ENCODE measurements around the gene ATP5PD. TPM values are rescaled to one million over a fixed set of nuclear protein-coding genes. Genes with fewer than 3 reads are reported as not detected.

The ATP5PD gene
- total RNA-seq, 1 experiment from 2014 or later = 383 TPM

DNA sequence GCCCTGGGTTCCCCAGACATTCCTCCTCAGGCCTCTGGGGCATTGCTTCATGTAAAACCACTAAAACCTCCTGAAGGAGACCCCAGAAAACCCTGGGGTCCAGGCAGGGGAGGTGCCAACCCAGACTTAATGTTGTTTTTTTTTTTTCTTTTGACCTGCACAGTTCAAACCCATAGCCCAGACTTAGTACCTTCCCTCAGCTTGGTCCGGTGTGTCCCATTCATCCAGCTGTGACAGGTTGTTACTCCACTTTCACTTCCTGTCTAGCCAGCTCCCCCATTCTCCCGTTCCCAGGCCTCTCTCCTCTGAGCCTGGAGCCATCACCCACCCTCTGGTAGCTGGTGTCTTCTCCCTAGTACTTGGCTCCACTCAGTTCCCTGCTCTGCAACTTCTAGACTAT is 54.5 kb downstream of the ATP5PD start:
- Mint-ChIP-seq H3K9me3 (no peaks in the 10 kb centered on the region), H3K36me3 (0 out of 2 replicates have a peak, but pooled peaks cover 3% of the 10 kb centered on the region), H3K27me3 (ENCODE audit: low read depth) (no peaks in the 10 kb centered on the region), H3K4me3 (no peak overlapping the region), H3K27ac (0 out of 2 replicates have a peak overlapping the region, but pooled peaks have one; percentile 3), H3K4me1 (0 out of 2 replicates have a peak, but pooled peaks cover 8% of the 10 kb centered on the region)
- ChIA-PET POLR2A (interaction anchor here (0.8 kb wide), 1 partner anchor 11 kb away, joined by 3 read pairs; no protein-coding TSS in a partner anchor), CTCF (interaction anchor here (1.5 to 2.8 kb wide), 3 partner anchors 11 to 279 kb away, joined by 3 to 15 read pairs (median 4); partner anchors contain the start of gene MIF4GD)
- ATAC-seq (no peak), DNase-seq (ENCODE audit: low spot score) (no peak)
- TF ChIP-seq ZNF317 (CRISPR knock-in tag; IDR thresholded peaks at IDR 0.05; ENCODE audit: borderline replicate concordance, low read depth) (no peak), ZBTB21 (CRISPR knock-in tag; IDR thresholded peaks at IDR 0.05; ENCODE audit: borderline replicate concordance) (no peak), ETV6 (CRISPR knock-in tag; IDR thresholded peaks at IDR 0.05) (no peak), SP1 (CRISPR knock-in tag; conservative IDR thresholded peaks at IDR 0.05) (no peak), NFATC4 (CRISPR knock-in tag; IDR thresholded peaks at IDR 0.05) (no peak), SMAD3 (CRISPR knock-in tag; IDR thresholded peaks at IDR 0.05; ENCODE audit: borderline replicate concordance) (no peak), IRF2 (CRISPR knock-in tag; IDR thresholded peaks at IDR 0.05; ENCODE audit: borderline replicate concordance, low read depth) (no peak), OVOL2 (CRISPR knock-in tag; IDR thresholded peaks at IDR 0.05; ENCODE audit: borderline replicate concordance) (no peak), GTF2I (CRISPR knock-in tag; conservative IDR thresholded peaks at IDR 0.05) (no peak), ZNF423 (CRISPR knock-in tag; IDR thresholded peaks at IDR 0.05) (no peak), TEAD4 (CRISPR knock-in tag; IDR thresholded peaks at IDR 0.05) (no peak)
- TF ChIP-seq, protein P1, sequence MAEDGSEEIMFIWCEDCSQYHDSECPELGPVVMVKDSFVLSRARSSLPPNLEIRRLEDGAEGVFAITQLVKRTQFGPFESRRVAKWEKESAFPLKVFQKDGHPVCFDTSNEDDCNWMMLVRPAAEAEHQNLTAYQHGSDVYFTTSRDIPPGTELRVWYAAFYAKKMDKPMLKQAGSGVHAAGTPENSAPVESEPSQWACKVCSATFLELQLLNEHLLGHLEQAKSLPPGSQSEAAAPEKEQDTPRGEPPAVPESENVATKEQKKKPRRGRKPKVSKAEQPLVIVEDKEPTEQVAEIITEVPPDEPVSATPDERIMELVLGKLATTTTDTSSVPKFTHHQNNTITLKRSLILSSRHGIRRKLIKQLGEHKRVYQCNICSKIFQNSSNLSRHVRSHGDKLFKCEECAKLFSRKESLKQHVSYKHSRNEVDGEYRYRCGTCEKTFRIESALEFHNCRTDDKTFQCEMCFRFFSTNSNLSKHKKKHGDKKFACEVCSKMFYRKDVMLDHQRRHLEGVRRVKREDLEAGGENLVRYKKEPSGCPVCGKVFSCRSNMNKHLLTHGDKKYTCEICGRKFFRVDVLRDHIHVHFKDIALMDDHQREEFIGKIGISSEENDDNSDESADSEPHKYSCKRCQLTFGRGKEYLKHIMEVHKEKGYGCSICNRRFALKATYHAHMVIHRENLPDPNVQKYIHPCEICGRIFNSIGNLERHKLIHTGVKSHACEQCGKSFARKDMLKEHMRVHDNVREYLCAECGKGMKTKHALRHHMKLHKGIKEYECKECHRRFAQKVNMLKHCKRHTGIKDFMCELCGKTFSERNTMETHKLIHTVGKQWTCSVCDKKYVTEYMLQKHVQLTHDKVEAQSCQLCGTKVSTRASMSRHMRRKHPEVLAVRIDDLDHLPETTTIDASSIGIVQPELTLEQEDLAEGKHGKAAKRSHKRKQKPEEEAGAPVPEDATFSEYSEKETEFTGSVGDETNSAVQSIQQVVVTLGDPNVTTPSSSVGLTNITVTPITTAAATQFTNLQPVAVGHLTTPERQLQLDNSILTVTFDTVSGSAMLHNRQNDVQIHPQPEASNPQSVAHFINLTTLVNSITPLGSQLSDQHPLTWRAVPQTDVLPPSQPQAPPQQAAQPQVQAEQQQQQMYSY (CRISPR knock-in tag; IDR thresholded peaks at IDR 0.05) = no peak
- TF ChIP-seq, protein P2, sequence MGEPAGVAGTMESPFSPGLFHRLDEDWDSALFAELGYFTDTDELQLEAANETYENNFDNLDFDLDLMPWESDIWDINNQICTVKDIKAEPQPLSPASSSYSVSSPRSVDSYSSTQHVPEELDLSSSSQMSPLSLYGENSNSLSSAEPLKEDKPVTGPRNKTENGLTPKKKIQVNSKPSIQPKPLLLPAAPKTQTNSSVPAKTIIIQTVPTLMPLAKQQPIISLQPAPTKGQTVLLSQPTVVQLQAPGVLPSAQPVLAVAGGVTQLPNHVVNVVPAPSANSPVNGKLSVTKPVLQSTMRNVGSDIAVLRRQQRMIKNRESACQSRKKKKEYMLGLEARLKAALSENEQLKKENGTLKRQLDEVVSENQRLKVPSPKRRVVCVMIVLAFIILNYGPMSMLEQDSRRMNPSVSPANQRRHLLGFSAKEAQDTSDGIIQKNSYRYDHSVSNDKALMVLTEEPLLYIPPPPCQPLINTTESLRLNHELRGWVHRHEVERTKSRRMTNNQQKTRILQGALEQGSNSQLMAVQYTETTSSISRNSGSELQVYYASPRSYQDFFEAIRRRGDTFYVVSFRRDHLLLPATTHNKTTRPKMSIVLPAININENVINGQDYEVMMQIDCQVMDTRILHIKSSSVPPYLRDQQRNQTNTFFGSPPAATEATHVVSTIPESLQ (CRISPR knock-in tag; IDR thresholded peaks at IDR 0.05) = no peak
- TF ChIP-seq, protein P3, sequence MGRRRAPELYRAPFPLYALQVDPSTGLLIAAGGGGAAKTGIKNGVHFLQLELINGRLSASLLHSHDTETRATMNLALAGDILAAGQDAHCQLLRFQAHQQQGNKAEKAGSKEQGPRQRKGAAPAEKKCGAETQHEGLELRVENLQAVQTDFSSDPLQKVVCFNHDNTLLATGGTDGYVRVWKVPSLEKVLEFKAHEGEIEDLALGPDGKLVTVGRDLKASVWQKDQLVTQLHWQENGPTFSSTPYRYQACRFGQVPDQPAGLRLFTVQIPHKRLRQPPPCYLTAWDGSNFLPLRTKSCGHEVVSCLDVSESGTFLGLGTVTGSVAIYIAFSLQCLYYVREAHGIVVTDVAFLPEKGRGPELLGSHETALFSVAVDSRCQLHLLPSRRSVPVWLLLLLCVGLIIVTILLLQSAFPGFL (CRISPR knock-in tag; IDR thresholded peaks at IDR 0.05; ENCODE audit: borderline replicate concordance) = no peak
- TF ChIP-seq, protein P4, sequence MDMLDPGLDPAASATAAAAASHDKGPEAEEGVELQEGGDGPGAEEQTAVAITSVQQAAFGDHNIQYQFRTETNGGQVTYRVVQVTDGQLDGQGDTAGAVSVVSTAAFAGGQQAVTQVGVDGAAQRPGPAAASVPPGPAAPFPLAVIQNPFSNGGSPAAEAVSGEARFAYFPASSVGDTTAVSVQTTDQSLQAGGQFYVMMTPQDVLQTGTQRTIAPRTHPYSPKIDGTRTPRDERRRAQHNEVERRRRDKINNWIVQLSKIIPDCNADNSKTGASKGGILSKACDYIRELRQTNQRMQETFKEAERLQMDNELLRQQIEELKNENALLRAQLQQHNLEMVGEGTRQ (CRISPR knock-in tag; IDR thresholded peaks at IDR 0.05) = no peak

DNA sequence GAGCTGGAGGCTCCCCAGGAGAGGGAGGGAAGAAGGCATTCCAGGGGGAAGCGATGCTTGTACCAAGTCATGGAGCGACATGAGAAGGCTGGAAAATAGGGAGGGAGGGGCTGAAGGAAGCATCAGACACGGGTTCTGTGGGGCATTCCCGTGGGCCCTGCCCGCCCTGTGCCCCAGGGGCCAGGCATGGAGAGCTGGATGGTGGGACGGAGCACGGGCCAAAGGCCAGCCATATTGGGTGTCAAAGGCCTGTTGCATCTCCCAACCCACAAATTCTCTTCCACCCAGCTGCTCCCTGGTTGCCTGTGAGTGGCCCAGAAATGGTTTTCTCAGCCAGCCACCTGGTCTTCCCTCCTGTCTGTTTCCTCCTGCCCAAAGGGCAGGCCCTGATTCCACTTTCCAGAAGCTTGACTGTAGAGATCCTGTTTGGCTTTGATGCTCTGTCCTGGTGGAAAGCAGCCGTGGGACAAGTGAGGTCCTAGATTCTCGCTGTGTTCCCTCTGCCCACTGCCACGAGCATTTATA is 56.1 kb downstream of the ATP5PD start:
- no peaks in the 10 kb centered on the region for H3K9me3 Mint-ChIP-seq
- no peak for DNase-seq (ENCODE audit: low spot score)
- CTCF ChIA-PET = interaction anchor here (0.7 to 4.0 kb wide), 4 partner anchors 27 to 333 kb away, joined by 3 to 22 read pairs (median 10); no protein-coding TSS in a partner anchor
- ATAC-seq = no peak
- H3K27me3 Mint-ChIP-seq (ENCODE audit: low read depth) = peaks cover 1% of the 10 kb centered on the region; the same call in 1 of the 2 replicates
- H3K4me1 Mint-ChIP-seq = peaks cover 16% of the 10 kb centered on the region
- H3K27ac Mint-ChIP-seq = 0 out of 2 replicates have a peak overlapping the region, but pooled peaks have one; percentile 27
- 0 out of 2 replicates have a peak, but pooled peaks cover under 1% of the 10 kb centered on the region for H3K36me3 Mint-ChIP-seq
- POLR2A ChIA-PET = no interaction called here
- H3K4me3 Mint-ChIP-seq = no peak overlapping the region
- no peak for TF ChIP-seq KAT7 (CRISPR knock-in tag; IDR thresholded peaks at IDR 0.05; ENCODE audit: borderline replicate concordance)
- no peak for TF ChIP-seq NR1H2 (CRISPR knock-in tag; IDR thresholded peaks at IDR 0.05)
- TF ChIP-seq ESRRA (CRISPR knock-in tag; IDR thresholded peaks at IDR 0.05; ENCODE audit: borderline replicate concordance) = no peak
- TF ChIP-seq, protein P5, sequence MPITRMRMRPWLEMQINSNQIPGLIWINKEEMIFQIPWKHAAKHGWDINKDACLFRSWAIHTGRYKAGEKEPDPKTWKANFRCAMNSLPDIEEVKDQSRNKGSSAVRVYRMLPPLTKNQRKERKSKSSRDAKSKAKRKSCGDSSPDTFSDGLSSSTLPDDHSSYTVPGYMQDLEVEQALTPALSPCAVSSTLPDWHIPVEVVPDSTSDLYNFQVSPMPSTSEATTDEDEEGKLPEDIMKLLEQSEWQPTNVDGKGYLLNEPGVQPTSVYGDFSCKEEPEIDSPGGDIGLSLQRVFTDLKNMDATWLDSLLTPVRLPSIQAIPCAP (CRISPR knock-in tag; IDR thresholded peaks at IDR 0.05) = no peak
- TF ChIP-seq, protein P6, sequence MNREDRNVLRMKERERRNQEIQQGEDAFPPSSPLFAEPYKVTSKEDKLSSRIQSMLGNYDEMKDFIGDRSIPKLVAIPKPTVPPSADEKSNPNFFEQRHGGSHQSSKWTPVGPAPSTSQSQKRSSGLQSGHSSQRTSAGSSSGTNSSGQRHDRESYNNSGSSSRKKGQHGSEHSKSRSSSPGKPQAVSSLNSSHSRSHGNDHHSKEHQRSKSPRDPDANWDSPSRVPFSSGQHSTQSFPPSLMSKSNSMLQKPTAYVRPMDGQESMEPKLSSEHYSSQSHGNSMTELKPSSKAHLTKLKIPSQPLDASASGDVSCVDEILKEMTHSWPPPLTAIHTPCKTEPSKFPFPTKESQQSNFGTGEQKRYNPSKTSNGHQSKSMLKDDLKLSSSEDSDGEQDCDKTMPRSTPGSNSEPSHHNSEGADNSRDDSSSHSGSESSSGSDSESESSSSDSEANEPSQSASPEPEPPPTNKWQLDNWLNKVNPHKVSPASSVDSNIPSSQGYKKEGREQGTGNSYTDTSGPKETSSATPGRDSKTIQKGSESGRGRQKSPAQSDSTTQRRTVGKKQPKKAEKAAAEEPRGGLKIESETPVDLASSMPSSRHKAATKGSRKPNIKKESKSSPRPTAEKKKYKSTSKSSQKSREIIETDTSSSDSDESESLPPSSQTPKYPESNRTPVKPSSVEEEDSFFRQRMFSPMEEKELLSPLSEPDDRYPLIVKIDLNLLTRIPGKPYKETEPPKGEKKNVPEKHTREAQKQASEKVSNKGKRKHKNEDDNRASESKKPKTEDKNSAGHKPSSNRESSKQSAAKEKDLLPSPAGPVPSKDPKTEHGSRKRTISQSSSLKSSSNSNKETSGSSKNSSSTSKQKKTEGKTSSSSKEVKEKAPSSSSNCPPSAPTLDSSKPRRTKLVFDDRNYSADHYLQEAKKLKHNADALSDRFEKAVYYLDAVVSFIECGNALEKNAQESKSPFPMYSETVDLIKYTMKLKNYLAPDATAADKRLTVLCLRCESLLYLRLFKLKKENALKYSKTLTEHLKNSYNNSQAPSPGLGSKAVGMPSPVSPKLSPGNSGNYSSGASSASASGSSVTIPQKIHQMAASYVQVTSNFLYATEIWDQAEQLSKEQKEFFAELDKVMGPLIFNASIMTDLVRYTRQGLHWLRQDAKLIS (CRISPR knock-in tag; IDR thresholded peaks at IDR 0.05; ENCODE audit: borderline replicate concordance) = no peak
- TF ChIP-seq FOXJ3 (CRISPR knock-in tag; IDR thresholded peaks at IDR 0.05; ENCODE audit: borderline replicate concordance) = no peak

All from WTC11 (cell line).